Fibroblast of skin of abdomen (primary cell): ENCODE results near the gene ATMIN.

Source experiments
- DNase-seq: peaks from one replicate; pipeline ENCODE4 v3.0.0-alpha.2; 2013

The ATMIN gene

DNA sequence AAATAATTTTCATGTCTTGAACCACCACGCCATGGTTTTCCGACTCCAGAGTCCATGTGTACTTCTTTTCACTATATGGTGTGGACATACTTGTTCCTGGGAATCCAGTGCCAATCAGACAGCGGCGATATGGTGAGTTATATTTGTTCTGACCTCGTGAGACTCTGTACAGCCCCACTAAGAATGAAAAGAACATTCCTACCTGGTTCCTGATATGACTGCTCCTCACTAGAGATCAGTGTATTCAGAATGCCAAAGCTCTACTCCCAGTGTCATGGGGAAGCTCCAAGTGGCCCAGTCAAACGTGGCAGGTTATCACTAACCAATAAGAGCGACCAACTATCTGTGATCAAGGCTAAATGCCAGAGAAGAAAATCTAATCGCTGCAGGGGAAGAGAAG lies 35.3 kb downstream of the ATMIN start:
- no peak for DNase-seq

DNA sequence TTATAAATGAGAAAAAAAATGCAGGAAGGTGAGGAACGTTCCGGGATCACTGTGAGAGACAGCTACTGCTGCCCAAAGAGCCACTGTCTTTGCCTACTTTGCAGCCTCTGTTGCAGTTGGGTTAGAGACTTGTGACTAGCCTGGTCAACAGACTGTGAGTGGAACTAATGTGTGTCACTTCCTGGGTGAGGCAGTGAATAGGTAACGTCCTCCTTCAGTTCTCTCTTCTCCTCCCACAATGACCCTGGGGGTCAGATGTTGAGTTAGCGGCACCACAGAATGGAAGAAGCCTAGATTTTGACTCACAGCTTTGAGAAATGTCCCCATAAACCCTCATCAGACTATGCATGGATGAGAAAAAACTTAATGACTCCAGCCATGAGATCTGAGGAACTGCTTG lies 36.2 kb downstream of the ATMIN start:
- no peak for DNase-seq

DNA sequence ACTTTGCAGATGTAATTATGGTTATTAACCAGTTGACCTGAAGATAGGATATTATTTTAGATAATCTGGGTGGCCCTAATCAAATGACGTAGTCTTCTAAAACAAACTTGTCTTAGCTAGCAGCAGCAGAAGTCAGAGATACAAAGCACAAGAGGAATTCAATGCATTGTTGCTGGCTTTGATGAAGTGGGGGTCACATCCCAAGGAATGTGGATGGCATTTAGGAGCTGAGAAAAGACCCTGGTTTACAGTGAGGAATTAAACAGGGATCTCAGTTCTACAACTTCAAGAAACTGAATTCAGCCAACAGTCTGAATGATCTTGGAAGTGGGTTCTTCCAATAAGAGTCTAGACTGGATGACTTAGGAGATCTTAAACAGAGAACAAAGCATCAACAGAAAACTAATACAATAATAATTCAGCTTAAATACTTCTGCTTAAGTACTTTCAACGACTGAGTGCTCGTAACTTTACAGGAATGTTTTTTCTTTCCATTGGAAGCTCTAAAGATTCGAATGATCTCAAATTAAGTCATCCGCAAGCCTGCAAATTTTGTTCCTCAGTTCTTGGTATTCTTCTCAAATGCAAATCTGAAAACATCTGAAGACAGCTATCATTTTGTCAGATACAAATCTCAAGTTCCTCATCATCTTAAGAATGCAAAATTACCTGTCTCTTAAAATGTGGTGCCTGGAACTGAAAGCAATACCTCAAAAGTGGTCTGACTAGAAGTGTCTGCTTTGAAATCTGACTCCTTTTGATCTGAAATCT lies 38.1 kb downstream of the ATMIN start:
- no peak for DNase-seq

DNA sequence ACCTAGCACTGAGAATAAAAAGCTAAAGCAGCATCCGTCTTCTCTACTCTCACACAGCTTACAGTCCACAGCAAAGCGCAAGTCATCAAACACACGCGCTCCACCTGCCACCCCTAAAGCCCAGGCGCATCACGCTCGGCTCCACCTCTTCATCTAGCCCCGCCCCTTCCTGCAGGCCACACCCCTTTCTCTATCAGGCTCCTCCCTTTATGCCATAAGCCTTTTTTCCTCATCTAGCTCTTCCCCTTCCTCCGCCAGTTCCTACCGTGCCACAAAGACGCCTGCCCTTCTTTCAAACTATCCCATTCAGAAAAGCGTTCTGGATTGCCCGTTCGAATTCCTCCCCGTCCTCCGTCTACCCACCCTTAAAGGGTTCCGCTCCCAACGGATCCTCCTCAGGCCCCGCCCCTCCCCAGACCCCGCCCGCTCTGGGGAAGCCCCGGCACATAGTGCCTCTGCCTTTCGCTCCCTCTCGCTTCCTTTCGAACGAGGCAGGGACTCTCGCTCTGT lies 41.0 kb downstream of the ATMIN start:
- peak; percentile 79 for DNase-seq

DNA sequence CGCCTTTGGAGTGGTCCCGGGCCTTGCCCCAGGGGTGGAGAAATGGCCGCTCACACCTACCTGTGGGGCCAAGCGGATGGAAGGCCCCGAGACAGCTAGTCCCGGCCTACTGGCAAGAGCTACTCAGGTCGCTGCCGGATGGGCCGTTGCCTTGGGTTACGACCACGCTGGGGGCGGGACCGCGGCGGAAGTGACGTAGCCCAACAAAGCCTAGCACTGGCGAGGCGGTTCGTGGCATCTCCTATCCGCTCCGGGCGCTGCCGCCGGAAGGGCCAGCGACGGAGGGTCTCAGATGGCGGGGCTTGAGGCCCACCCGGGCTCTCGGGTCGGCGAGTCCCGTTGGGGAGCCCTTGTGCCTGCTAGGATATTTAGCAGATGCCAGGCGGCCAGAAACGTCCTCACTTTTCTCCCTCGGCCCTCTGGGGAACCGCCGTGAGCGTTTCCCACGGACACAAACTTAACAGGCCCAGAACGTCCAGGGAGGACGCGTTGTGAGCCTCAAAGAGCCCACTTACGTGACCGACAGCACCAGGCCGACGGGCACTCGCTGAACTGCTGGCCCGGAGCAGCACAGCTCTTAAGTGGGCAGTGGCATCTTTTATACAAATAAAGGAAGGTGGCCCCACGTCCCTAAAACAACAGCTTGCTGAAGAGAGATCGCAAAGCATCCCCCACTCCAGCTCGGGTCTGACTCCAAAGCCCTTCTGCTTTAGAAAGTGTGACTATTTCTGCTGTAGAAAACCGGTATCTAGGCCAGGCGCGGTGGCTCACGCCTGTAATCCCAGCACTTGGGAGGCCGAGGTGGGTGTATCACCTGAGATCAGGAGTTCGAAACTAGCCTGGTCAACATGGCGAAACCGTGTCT lies 41.7 kb downstream of the ATMIN start, which contains the start of gene C16orf46:
Gene C16orf46 (minus strand): TSS at position 163 of the 865 bp plus-strand sequence. CDS start 13,283 bp downstream, outside the sequence.
- DNase-seq, result peak; percentile 94

DNA sequence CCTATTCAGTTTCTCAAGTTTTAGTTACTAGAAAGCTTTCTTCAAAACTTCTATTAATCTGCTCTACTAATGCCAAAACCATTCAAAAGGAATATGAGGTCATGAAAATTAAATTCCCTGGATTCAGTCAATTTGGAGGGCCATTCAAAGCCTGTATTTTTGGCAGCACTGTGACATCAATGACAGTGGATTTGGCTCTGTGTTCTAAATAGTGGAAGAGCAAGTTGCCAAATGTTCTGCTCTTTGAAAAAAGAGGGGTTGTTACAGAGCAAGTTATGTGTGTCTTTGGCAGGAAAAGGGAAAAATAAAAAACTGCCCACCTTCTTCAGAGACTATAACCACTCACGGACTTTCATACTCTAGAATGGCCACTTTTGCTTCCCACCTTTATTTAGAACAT lies 44.6 kb downstream of the ATMIN start:
- no peak for DNase-seq

DNA sequence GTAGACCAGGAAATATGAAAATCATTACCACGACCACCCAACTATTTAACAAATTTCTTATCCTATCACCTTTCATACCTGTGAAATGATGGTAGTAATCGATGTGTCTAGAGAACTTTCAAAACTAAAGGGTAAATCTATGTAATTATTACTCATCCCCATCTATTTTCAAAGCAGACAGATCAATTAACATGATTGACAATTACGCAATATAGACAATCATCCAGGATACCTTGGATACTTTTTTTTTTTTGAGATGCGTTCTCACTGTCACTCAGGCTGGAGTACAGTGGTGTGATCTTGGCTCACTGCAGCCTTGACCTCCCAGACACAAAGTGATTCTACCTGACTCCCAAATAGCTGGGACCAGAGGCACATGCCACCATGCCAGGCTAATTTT lies 45.4 kb downstream of the ATMIN start:
- DNase-seq, result no peak

DNA sequence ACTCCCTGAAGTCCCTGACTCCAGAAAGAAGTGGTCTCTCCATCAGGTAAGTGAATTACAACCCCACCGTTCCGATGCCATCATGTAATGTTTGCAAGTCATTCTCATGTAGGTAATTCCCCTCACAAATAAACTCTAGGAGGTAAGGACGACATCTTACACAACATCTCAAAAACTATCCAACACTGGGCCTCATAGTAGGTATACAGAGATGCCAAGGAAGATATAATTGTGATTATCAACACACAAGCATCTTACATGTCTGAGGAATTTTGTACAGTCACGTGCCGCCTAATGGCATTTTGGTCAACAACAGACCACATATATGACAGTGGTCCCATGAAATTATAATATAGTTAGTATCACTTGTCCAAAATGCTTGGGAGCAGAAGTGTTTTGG lies 53.2 kb downstream of the ATMIN start:
- DNase-seq, result no peak

DNA sequence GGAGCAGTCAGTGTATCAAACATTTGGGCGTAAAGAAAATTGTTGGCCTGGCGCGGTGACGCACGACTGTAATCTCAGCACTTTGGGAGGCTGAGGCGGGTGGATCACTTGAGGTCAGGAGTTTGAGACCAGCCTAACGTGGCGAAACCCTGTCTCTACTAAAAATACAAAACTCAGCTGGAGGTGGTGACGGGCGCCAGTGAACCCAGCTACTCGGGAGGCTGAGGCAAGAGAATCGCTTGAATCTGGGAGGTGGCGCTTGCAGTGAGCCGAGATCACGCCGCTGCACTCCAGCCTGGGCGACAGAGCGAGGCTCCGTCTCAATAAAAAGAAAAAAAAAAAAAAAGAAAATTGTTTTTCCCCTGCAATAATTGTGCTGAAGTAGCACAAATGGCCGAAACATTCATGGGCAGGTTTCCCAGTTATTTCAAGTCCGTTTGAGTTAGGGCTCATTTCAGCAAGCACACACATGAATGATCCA lies 59.2 kb downstream of the ATMIN start:
- DNase-seq, result peak; percentile 10

DNA sequence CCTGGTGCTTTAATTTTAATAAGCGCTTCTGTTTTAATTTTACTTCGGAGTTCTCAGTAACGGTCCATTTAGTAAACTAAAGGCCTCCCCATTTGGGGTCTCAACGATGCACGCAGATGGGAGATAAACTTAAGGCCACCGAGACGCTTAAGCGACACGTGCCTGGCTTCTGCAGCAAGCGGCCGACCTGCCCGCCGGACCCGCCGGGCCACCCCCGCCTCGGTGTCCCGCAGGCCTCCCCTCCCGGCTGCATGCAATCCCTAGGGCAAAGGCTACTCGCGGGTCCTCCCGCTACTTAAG lies 60.0 kb downstream of the ATMIN start:
- no peak for DNase-seq

DNA sequence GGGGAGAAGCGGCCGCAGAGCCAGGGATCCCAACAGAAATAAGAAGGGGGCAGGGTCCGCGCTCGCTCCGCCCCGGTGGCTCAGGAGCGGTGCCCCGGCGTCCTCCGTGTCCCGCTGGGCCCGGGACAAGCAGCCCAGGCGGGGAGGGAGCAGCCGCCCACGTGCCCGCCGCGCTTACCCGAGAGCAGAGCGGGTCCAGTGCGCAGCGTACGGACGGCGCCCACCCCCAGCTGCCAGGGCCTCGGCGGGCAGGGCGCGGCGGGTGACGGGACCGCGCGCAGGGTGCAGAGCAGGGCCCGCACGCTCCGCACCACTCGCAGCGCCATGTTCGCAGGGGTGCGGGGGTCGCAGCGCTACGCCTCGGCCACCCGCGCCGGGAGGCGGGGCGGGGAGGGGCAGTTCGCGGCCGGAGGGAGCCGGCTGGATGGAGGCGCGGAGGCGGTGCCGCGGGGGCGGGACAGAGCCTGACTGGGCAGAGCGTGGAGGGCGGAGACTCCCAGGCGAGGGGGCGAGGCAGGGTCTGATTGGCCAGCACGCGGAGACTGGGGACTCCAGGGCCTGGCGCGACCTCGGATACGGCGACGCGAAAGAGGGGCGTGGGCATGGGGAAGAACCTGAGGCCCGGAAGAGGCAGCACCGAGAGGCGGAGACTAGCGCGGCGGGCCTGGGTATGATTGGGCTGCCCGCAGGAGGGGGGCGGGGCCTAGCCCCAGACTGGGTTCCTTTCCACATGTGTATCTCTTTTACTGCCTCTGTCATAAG lies 60.5 kb downstream of the ATMIN start, which contains the start of gene GCSH:
Gene GCSH (minus strand): TSS at position 443 of the 762 bp plus-strand sequence. CDS start 117 bp downstream, at position 326.
- peak; percentile 98 for DNase-seq

DNA sequence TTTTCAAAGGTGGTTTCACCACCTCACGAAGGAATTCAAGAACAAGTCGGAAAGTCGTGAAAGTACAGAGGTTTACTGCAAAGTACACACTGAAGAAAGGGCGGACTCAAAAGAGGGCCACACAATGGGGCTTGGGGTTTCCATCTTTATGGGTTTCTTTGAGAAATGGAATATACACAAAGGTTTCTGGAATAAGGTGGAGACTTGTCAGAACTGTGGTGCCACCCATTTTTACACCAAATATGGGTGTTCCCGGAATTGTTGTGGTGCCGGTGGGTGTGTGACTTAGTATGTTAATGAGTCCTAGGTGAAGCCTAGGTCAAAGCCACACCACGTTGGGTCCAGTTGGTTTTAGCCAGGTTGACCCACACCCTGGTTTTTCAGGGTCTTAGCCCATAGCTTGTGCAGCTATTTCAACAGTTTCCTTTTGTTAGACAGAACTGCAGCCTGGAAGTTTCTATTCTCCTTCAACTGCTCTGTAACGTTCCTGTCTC lies 61.1 kb downstream of the ATMIN start:
- DNase-seq, result no peak
